Spleen (tissue), 11 donors: ENCODE results near the gene PTPRZ1. TPM values are rescaled to one million over a fixed set of nuclear protein-coding genes. Genes with fewer than 3 reads are reported as not detected.

Source experiments
- DNase-seq: peaks from one replicate; pipeline ENCODE4 v3.0.0-alpha.2; 2020
- H3K27ac ChIP-seq, 8 donors: fragments of 200-600 bp; sonication (generic) in 7 of 8; 1 replicate in 4 of 8; 2 replicates in 4 of 8; pipeline versions ENCODE4 v1.5.0 to v1.8.0; 2016 to 2021; ENCODE audit warnings: inconsistent platforms in 4 of 8, mild to moderate bottlenecking in 4 of 8, moderate library complexity in 1 of 8
- H3K27me3 ChIP-seq, 7 donors: fragments of 200-600 bp; sonication (generic) in 6 of 7; replicated peaks in 1 of 7; 1 replicate in 4 of 7; 2 replicates in 3 of 7; pipeline versions ENCODE4 v1.5.0 to v1.8.0; 2016 to 2021; ENCODE audit warnings: inconsistent platforms in 3 of 7, mild to moderate bottlenecking in 1 of 7
- H3K36me3 ChIP-seq, 6 donors: fragments of 200-600 bp; sonication (generic) in 5 of 6; 1 replicate in 4 of 6; 2 replicates in 2 of 6; pipeline versions ENCODE4 v1.5.0 to v1.8.0; 2016 to 2021; ENCODE audit warnings: inconsistent platforms in 2 of 6
- H3K4me1 ChIP-seq, 6 donors: fragments of 200-600 bp; sonication (generic) in 5 of 6; 1 replicate in 3 of 6; 2 replicates in 3 of 6; pipeline versions ENCODE4 v1.5.0 to v1.8.0; 2016 to 2021; ENCODE audit warnings: inconsistent platforms in 3 of 6
- H3K4me3 ChIP-seq, 8 donors: fragments of 200-600 bp; sonication (generic) in 7 of 8; 1 replicate in 4 of 8; 2 replicates in 4 of 8; pipeline versions ENCODE4 v1.5.0 to v1.8.0; 2016 to 2021; ENCODE audit warnings: inconsistent platforms in 4 of 8, mild to moderate bottlenecking in 4 of 8, moderate library complexity in 2 of 8
- H3K9me3 ChIP-seq, 8 donors: fragments of 200-600 bp; sonication (generic) in 7 of 8; 1 replicate in 4 of 8; 2 replicates in 4 of 8; pipeline versions ENCODE4 v1.5.0 to v1.8.0; 2016 to 2021; ENCODE audit warnings: inconsistent platforms in 4 of 8
- POLR2A ChIP-seq, 3 donors: fragments of 450-650 bp; IDR thresholded peaks; one replicate each; pipeline ENCODE4 v1.5.1; 2017; ENCODE audit warnings: antibody characterized with exemption in 3 of 3, mild to moderate bottlenecking in 1 of 3
- POLR2AphosphoS5 ChIP-seq, 3 donors: sonication (generic); formaldehyde crosslinking; IDR thresholded peaks; one replicate each; pipeline ENCODE4 v1.5.1; 2017; ENCODE audit warnings: antibody characterized with exemption in 3 of 3
- WGBS, 5 donors: extraction: QIAGEN DNeasy Blood & Tissue Kit in 3 of 5; methylation state at CpG; one replicate each; pipeline versions ENCODE4 v1.1.5 to v1.1.7; 2013 to 2018; 5-methylcytosine and 5-hydroxymethylcytosine counted together
- intact Hi-C: fragments of 100-400 bp; cut with DNase I; formaldehyde crosslinking; loops from one replicate; pipeline ENCODE4 v1.15.0; 2023; ENCODE audit warnings: low total_unique reads
- polyA plus RNA-seq, 3 donors: library from polyadenylated mRNA; stranded (reverse); fragments of 200-250 nt; gene quantifications; one replicate each; pipeline ENCODE4 v1.2.1, GENCODE V29; 2013
- total RNA-seq, 7 donors: library from RNA; depleted of rRNA in 3 of 7; stranded (reverse); fragments of >200 nt in 3 of 7; fragmentation: NEBNext Ultra II Directional in 4 of 7; extraction: Animal tissue kit (Norgen Biotek cat#: 25700) in 4 of 7; gene quantifications; one replicate each; pipeline versions ENCODE4 v1.1.0 to v1.2.1, GENCODE V29; 2016 to 2021
- TF ChIP-seq, protein P1 (sequence below), 11 experiments: fragments of 200-600 bp in 7 of 11; fragments of 450-650 bp in 4 of 11; sonication (generic) in 4 of 11; IDR thresholded peaks in 8 of 11; conservative IDR thresholded peaks in 3 of 11; 1 replicate in 7 of 11; 2 replicates in 4 of 11; pipeline versions ENCODE4 v1.4.0 to v1.8.0; 2016 to 2021; ENCODE audit warnings: antibody characterized with exemption in 11 of 11, inconsistent platforms in 4 of 11, mild to moderate bottlenecking in 1 of 11
- donor health status: healthy with polysubstance abuse.
- donor health status: DM: no; HTN: no; CAD: no; lungs with moderate emphysema.
- donor health status: DM: no; HTN: no; CAD: no.
- donor health status: Bipolar disorder and iron deficiency.
- donor health status: healthy.
- donor health status: DM: no; HTN: no; CAD: no.
- donor health status: DM: yes; HTN: yes; CAD: no.

Gene PTPRZ1
- total and polyA plus RNA-seq, 10 donors, result 0.87 to 5.9 (median 1.4) TPM

DNA sequence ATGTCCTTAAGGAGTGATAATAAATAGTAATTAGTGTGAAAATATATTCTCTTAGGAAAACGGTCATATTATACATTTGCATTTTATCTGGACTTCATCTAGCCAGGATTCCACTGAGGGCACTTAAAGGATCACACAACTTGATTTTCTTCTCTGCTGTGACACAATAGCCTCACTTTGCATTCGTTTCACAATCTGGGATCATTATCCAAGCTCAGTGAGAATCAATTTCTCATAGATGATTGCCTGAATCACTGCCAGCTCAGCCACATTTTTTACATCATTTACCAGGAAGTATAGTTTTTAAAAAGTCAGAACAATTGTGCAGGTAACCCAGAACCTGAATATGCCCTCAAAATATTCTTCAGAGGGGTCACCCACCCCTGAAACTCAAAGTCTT, 68.9 kb downstream of the PTPRZ1 start:
- Histone ChIP-seq H3K9me3 (no peaks in the 10 kb centered on the region), H3K27ac (no peak overlapping the region), H3K36me3 (no peaks in the 10 kb centered on the region), H3K27me3 (no peaks in the 10 kb centered on the region), H3K4me1 (no peaks in the 10 kb centered on the region), H3K4me3 (no peak overlapping the region)
- intact Hi-C loops, result no loop called here
- DNase-seq, result no peak
- WGBS, 5 donors, result 36 to 46% (median 41%) methylated on average over 2 of the region's 2 CpGs
- TF ChIP-seq POLR2AphosphoS5 (IDR thresholded peaks at IDR 0.05) (no peak), POLR2A (IDR thresholded peaks at IDR 0.05) (no peak)
- TF ChIP-seq, protein P1, sequence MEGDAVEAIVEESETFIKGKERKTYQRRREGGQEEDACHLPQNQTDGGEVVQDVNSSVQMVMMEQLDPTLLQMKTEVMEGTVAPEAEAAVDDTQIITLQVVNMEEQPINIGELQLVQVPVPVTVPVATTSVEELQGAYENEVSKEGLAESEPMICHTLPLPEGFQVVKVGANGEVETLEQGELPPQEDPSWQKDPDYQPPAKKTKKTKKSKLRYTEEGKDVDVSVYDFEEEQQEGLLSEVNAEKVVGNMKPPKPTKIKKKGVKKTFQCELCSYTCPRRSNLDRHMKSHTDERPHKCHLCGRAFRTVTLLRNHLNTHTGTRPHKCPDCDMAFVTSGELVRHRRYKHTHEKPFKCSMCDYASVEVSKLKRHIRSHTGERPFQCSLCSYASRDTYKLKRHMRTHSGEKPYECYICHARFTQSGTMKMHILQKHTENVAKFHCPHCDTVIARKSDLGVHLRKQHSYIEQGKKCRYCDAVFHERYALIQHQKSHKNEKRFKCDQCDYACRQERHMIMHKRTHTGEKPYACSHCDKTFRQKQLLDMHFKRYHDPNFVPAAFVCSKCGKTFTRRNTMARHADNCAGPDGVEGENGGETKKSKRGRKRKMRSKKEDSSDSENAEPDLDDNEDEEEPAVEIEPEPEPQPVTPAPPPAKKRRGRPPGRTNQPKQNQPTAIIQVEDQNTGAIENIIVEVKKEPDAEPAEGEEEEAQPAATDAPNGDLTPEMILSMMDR (IDR thresholded peaks at IDR 0.05 in 8 of 11, conservative IDR thresholded peaks at IDR 0.05 in 3 of 11), result no peak

DNA sequence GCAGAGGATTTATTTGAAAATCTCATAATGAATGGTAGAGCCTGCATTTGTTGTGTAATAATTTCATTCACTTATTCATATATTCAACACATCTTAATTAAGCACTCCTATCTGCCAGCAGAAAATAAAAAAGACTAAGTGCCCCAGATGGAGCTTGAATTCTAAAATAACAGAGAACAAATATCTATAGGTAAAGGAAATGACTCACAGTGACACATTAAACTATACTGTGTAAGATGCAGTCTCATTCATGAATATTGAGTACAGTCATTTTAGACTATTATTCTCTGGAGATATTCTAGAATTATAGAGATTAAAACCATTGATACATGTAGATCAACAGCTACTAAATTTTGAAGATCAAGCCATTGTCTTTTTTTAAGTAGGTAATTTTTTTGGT, 72.1 kb downstream of the PTPRZ1 start:
- Histone ChIP-seq H3K27me3 (no peaks in the 10 kb centered on the region), H3K4me3 (no peak overlapping the region), H3K36me3 (no peaks in the 10 kb centered on the region), H3K9me3 (no peaks in the 10 kb centered on the region), H3K4me1 (no peaks in the 10 kb centered on the region), H3K27ac (no peak overlapping the region)
- intact Hi-C loops, result no loop called here
- DNase-seq, result no peak
- TF ChIP-seq, protein P1 (IDR thresholded peaks at IDR 0.05 in 8 of 11, conservative IDR thresholded peaks at IDR 0.05 in 3 of 11), result no peak
- no peak for TF ChIP-seq POLR2A (IDR thresholded peaks at IDR 0.05)
- no peak for TF ChIP-seq POLR2AphosphoS5 (IDR thresholded peaks at IDR 0.05)

DNA sequence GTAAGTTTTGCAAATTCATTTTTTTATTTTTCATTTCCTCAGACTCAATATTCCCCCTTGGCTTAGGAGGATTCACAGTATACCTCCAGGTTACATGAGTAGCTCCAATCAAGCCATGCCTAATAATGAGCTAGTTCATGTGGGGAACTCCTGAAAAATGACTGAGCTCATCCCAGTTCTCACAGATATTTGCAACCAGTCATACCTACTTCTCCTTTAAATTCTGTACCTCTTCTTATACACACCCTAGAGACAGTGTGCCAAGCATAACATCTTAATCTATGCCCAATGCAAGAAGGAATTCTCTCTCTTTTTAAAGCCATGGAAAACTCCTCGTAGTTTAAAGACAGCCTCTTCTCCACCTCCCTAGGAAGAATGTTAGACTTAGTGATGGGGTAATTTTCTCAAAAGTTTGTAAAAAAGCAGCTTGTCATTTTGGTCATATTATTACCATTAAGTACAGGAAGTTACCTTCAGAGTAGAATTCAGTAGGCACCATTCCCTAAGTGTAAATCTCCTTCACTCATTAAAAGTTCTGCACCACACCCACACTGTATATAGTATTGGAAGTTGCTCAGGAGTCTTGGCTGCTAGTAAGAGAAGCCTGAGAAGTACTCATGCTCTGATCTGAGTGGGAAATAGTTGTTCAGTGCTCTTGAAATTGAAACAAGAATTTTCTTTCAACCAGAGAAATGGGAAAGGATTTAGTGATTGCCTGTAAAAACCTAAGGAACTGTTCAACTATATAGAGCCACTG, 72.7 kb downstream of the PTPRZ1 start:
- Histone ChIP-seq H3K4me3 (no peak overlapping the region), H3K9me3 (no peaks in the 10 kb centered on the region), H3K4me1 (no peaks in the 10 kb centered on the region), H3K36me3 (no peaks in the 10 kb centered on the region), H3K27ac (no peak overlapping the region), H3K27me3 (no peaks in the 10 kb centered on the region)
- WGBS, 5 donors, result 64 to 82% (median 72%) methylated on average over 1 of the region's 1 CpG
- no peak for TF ChIP-seq POLR2AphosphoS5 (IDR thresholded peaks at IDR 0.05)
- no peak for TF ChIP-seq POLR2A (IDR thresholded peaks at IDR 0.05)
- TF ChIP-seq, protein P1 (IDR thresholded peaks at IDR 0.05 in 8 of 11, conservative IDR thresholded peaks at IDR 0.05 in 3 of 11), result no peak
- DNase-seq, result no peak
- intact Hi-C loops, result no loop called here

DNA sequence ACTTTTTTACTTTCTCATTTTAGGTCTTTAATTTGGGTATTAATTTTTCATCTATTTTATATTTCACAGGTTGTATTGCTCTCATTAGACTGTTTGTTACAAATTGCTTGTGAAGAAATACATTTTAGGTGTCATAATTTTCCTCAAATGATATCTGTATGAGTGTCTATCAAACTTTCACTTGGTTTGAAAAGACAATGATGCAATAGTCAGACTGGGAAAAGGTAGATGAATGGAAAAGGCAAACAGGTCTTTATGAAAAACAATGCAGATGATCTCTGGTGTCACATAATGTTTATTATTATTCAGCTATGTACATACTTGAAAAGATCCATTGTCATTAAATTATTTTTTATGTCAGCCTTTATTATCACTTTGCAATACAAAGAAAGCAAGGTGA, 80.2 kb downstream of the PTPRZ1 start:
- no peak for DNase-seq
- Histone ChIP-seq H3K9me3 (no peaks in the 10 kb centered on the region), H3K27ac (no peak overlapping the region), H3K4me3 (no peak overlapping the region), H3K27me3 (no peaks in the 10 kb centered on the region), H3K36me3 (no peaks in the 10 kb centered on the region), H3K4me1 (no peaks in the 10 kb centered on the region)
- TF ChIP-seq, protein P1 (IDR thresholded peaks at IDR 0.05 in 8 of 11, conservative IDR thresholded peaks at IDR 0.05 in 3 of 11), result no peak
- no peak for TF ChIP-seq POLR2AphosphoS5 (IDR thresholded peaks at IDR 0.05)
- TF ChIP-seq POLR2A (IDR thresholded peaks at IDR 0.05), result no peak
- intact Hi-C loops, result no loop called here
